Thyroid gland (tissue), 4 donors: Measurements from ENCODE around the gene WIPF1.

ENCODE experiments used
- CTCF ChIP-seq, 6 experiments: fragments of 200-600 bp in 3 of 6; fragments of 450-650 bp in 3 of 6; sonication (generic) in 3 of 6; IDR thresholded peaks; one replicate each; pipeline ENCODE4 v1.5.1; 2016 to 2019; ENCODE audit warnings: antibody characterized with exemption in 6 of 6, mild to moderate bottlenecking in 2 of 6, inconsistent platforms in 1 of 6, moderate library complexity in 1 of 6
- POLR2A ChIP-seq, 2 donors: fragments of 450-650 bp; IDR thresholded peaks; one replicate each; pipeline ENCODE4 v1.6.1; 2017; ENCODE audit warnings: antibody characterized with exemption in 2 of 2, mild to moderate bottlenecking in 2 of 2, moderate library complexity in 1 of 2

GRCh38 chr2:174585146-174585545 lies 12.5 kb downstream of the WIPF1 start:
- no peak for TF ChIP-seq CTCF (IDR thresholded peaks at IDR 0.05)
- no peak for TF ChIP-seq POLR2A (IDR thresholded peaks at IDR 0.05)
